Panc1 (cell line): Measurements from ENCODE around the gene GPRIN3. TPM values are rescaled to one million over a fixed set of nuclear protein-coding genes. Genes with fewer than 3 reads are reported as not detected.

ENCODE experiments used
- ATAC-seq: fragments of 200-7000 bp; cut with Tn5 transposase; 2 replicates; pipeline ENCODE4 v1.9.1; 2020; ENCODE audit warnings: mild to moderate bottlenecking, moderate library complexity
- BruUV-seq: library from RNA; stranded (reverse); fragments of 400-500 nt; replicated peaks from 2 replicates; lab custom pipeline; 2021; lab: Mats Ljungman, UMichigan
- CTCF ChIA-PET: fragments of 300-600 bp; sonication (Branson Sonifier 250); formaldehyde crosslinking; loops from one replicate; lab custom pipeline; 2022; ENCODE audit warnings: antibody characterized with exemption; lab: Charles Lee
- POLR2A ChIA-PET: fragments of 300-600 bp; sonication (Branson Sonifier 250); formaldehyde crosslinking; loops from one replicate; lab custom pipeline; 2022; ENCODE audit warnings: antibody characterized with exemption; lab: Charles Lee
- DNase-seq: peaks from one replicate; pipeline ENCODE4 v3.0.0-alpha.2; 2010; ENCODE audit warnings: low read depth, low spot score
- H3K27ac ChIP-seq: 2 replicates; pipeline ENCODE4 v1.5.1; 2011; ENCODE audit warnings: mild to moderate bottlenecking, low read length, inconsistent platforms
- H3K27me3 ChIP-seq: fragments of 200-500 bp; sonication (Bioruptor generic); 2 replicates; pipeline ENCODE4 v1.6.0; 2014; ENCODE audit warnings: low read length, inconsistent platforms; ENCODE audit not compliant: control insufficient read depth, insufficient read depth
- H3K36me3 ChIP-seq: fragments of 200-500 bp; sonication (Bioruptor generic); 2 replicates; pipeline ENCODE4 v1.5.1; 2014; ENCODE audit warnings: inconsistent platforms, mild to moderate bottlenecking, low read length, moderate library complexity; ENCODE audit not compliant: control insufficient read depth, insufficient read depth
- H3K4me1 ChIP-seq: 2 replicates; pipeline ENCODE4 v1.5.1; 2011; ENCODE audit warnings: inconsistent platforms, mild to moderate bottlenecking, low read length, moderate library complexity; ENCODE audit not compliant: control insufficient read depth, insufficient read depth
- H3K4me3 ChIP-seq, 2 experiments: 2 replicates each; pipeline ENCODE4 v1.5.1; 2011 to 2012; ENCODE audit warnings: low read depth in 2 of 2, low read length in 2 of 2, mild to moderate bottlenecking in 2 of 2, inconsistent platforms in 1 of 2, moderate library complexity in 1 of 2
- H3K9me3 ChIP-seq: fragments of 200-500 bp; sonication (Bioruptor generic); 2 replicates; pipeline ENCODE4 v1.5.1; 2014; ENCODE audit warnings: low read depth, mild to moderate bottlenecking, inconsistent platforms, low read length, moderate library complexity; ENCODE audit not compliant: control insufficient read depth, insufficient read depth
- POLR2AphosphoS5 ChIP-seq: IDR thresholded peaks from 2 replicates; pipeline ENCODE4 v1.6.1; 2012; ENCODE audit warnings: mild to moderate bottlenecking, low read depth, low read length, moderate library complexity
- SIN3A ChIP-seq: IDR thresholded peaks from 2 replicates; pipeline ENCODE4 v1.6.1; 2012; ENCODE audit warnings: low read depth, mild to moderate bottlenecking, low read length, moderate library complexity, borderline replicate concordance; ENCODE audit not compliant: insufficient read depth
- TCF7L2 ChIP-seq: IDR thresholded peaks from 2 replicates; pipeline ENCODE4 v1.6.1; 2011; ENCODE audit warnings: mild to moderate bottlenecking, low read depth, low read length, inconsistent platforms
- in situ Hi-C: cut with HindIII; loops from 2 replicates; pipeline ENCODE4 v1.10.0; 2016; ENCODE audit warnings: low sequenced_read_pairs, low pct_unique_long_range_greater_than_20kb
- intact Hi-C: fragments of 100-400 bp; cut with micrococcal nuclease; formaldehyde crosslinking; loops from one replicate; pipeline ENCODE4 v1.10.0; 2022; ENCODE audit not compliant: unreplicated experiment
- total RNA-seq: library from RNA; stranded (reverse); gene quantifications from one replicate; pipeline ENCODE4 v1.2.1, GENCODE V29; 2021; ENCODE audit not compliant: unreplicated experiment
- TF ChIP-seq, protein P1 (sequence below): fragments of 450-650 bp; IDR thresholded peaks from 2 replicates; pipeline ENCODE4 v1.5.1; 2017; ENCODE audit warnings: mild to moderate bottlenecking
- TF ChIP-seq, protein P2 (sequence below), 2 experiments: IDR thresholded peaks; 2 replicates each; pipeline ENCODE4 v1.6.1; 2011 to 2012; ENCODE audit warnings: low read depth in 2 of 2, control low read depth in 1 of 2, low read length in 1 of 2, mild to moderate bottlenecking in 1 of 2, moderate library complexity in 1 of 2; ENCODE audit not compliant: insufficient read depth in 1 of 2

The GPRIN3 gene
- total RNA-seq, 1 experiment from 2014 or later = 0.03 TPM

DNA sequence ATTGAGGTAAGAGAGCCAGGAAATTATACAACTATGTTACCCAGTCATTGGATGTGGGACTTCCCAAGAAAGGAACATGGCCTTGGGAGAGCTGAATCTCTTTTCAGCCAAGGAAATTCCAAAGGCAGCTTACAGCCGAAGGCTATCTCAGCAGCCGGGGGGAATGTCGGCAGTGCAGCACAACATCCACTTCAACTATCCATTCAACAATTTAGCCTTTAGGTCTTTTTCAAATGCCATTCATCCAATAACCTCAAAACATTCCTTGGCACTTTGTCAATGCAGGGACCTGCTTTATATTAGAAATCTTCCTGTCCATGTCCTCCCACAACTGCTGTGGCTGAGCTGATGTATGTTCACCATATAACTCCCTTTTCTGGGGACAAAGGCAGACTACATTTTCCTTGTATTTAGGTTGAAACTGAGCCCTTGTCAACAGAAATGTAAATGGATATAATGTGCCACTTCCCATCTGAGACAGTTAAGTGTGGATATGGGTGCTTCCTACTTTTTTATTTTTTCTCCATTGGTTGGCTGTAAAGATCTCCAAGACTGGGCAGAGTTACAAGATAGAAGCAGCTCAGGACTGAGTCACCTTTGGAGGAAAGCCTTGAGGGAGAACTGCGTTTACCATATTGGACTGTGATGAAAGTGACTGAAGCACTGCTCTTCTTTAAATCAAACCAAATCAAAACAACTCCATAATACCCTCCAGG, 94.8 kb downstream of the GPRIN3 start:
- Histone ChIP-seq H3K4me1 (no peaks in the 10 kb centered on the region), H3K9me3 (no peaks in the 10 kb centered on the region), H3K4me3 (no peak overlapping the region), H3K27me3 (no peaks in the 10 kb centered on the region), H3K27ac (no peak overlapping the region), H3K36me3 (no peaks in the 10 kb centered on the region)
- ATAC-seq (no peak), DNase-seq (no peak)
- BruUV-seq = no TSS peak
- intact Hi-C loops (no loop called here), in situ Hi-C loops (no loop called here)
- TF ChIP-seq, protein P1, sequence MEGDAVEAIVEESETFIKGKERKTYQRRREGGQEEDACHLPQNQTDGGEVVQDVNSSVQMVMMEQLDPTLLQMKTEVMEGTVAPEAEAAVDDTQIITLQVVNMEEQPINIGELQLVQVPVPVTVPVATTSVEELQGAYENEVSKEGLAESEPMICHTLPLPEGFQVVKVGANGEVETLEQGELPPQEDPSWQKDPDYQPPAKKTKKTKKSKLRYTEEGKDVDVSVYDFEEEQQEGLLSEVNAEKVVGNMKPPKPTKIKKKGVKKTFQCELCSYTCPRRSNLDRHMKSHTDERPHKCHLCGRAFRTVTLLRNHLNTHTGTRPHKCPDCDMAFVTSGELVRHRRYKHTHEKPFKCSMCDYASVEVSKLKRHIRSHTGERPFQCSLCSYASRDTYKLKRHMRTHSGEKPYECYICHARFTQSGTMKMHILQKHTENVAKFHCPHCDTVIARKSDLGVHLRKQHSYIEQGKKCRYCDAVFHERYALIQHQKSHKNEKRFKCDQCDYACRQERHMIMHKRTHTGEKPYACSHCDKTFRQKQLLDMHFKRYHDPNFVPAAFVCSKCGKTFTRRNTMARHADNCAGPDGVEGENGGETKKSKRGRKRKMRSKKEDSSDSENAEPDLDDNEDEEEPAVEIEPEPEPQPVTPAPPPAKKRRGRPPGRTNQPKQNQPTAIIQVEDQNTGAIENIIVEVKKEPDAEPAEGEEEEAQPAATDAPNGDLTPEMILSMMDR = no peak
- TF ChIP-seq, protein P2, sequence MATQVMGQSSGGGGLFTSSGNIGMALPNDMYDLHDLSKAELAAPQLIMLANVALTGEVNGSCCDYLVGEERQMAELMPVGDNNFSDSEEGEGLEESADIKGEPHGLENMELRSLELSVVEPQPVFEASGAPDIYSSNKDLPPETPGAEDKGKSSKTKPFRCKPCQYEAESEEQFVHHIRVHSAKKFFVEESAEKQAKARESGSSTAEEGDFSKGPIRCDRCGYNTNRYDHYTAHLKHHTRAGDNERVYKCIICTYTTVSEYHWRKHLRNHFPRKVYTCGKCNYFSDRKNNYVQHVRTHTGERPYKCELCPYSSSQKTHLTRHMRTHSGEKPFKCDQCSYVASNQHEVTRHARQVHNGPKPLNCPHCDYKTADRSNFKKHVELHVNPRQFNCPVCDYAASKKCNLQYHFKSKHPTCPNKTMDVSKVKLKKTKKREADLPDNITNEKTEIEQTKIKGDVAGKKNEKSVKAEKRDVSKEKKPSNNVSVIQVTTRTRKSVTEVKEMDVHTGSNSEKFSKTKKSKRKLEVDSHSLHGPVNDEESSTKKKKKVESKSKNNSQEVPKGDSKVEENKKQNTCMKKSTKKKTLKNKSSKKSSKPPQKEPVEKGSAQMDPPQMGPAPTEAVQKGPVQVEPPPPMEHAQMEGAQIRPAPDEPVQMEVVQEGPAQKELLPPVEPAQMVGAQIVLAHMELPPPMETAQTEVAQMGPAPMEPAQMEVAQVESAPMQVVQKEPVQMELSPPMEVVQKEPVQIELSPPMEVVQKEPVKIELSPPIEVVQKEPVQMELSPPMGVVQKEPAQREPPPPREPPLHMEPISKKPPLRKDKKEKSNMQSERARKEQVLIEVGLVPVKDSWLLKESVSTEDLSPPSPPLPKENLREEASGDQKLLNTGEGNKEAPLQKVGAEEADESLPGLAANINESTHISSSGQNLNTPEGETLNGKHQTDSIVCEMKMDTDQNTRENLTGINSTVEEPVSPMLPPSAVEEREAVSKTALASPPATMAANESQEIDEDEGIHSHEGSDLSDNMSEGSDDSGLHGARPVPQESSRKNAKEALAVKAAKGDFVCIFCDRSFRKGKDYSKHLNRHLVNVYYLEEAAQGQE (IDR thresholded peaks at IDR 0.05; ENCODE audit: insufficient read depth in 1 of 2, low read depth in 2 of 2, low read length in 1 of 2) = no peak
- TF ChIP-seq TCF7L2 (no peak), POLR2AphosphoS5 (no peak), SIN3A (no peak)
- POLR2A ChIA-PET = no interaction called here
- CTCF ChIA-PET = no interaction called here

DNA sequence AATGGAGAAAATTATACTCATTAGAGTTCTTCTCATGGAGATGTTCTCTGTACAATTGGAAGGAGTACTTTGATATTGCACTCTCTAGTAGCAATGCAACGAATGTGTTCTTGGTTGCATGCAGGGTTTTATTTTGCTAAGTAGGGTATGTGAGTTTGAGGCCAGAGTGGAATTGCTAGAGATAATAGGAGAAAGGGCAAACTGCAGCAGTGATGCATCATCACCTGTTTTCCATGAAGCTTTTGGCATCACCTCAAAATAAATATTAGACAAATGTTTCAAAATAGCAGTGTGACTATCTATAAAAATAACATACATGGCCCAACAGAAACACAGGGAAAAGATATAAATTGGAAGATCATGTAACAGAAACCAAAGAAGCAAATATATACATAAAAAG, 103.0 kb downstream of the GPRIN3 start:
- H3K4me1 ChIP-seq = no peaks in the 10 kb centered on the region
- no peak overlapping the region for H3K27ac ChIP-seq
- TF ChIP-seq TCF7L2 (no peak), SIN3A (no peak), POLR2AphosphoS5 (no peak)
- TF ChIP-seq, protein P2 (IDR thresholded peaks at IDR 0.05; ENCODE audit: insufficient read depth in 1 of 2, low read depth in 2 of 2, low read length in 1 of 2) = no peak
- TF ChIP-seq, protein P1 = no peak
- H3K36me3 ChIP-seq = no peaks in the 10 kb centered on the region
- no peaks in the 10 kb centered on the region for H3K9me3 ChIP-seq
- CTCF ChIA-PET = no interaction called here
- in situ Hi-C loops (no loop called here), intact Hi-C loops (no loop called here)
- H3K27me3 ChIP-seq = no peaks in the 10 kb centered on the region
- no TSS peak for BruUV-seq
- ATAC-seq (no peak), DNase-seq (no peak)
- POLR2A ChIA-PET = no interaction called here
- no peak overlapping the region for H3K4me3 ChIP-seq
